ENCODE results near the gene PKN3.

Gene PKN3

DNA sequence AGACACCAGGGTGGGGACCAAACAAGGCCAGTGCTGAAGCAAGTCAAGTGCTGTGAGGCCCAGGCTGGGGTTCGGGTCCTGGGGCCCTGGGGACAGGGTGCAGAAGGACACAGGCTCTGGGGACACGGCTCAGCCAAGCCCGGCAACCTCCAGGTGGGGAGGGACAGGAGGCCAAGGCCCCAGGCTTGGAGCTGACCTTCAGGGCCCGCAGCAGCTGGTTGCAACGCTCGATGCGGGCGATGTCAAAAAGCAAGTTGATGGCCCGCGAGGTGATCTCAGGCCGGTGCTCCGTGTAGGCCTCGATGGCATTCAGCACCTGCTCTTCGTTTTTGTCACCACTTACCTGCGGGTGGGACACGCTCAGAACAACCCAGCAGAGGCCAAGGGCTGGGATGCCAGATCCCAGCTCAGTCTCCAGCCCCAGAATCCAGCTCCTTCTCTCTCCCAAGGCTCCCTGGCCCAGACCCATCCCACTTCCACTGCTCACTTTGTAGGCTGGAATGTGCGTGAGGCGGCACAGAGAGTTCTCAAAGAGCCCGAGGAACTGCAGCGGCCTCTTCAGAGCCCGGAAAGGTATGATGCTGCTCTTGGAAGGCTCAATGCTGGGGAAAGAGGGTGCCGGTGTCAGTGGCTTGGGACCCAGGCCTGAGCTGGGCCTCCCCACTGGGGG, 48.8 kb downstream of the PKN3 start:
- DNase-seq = no peak

DNA sequence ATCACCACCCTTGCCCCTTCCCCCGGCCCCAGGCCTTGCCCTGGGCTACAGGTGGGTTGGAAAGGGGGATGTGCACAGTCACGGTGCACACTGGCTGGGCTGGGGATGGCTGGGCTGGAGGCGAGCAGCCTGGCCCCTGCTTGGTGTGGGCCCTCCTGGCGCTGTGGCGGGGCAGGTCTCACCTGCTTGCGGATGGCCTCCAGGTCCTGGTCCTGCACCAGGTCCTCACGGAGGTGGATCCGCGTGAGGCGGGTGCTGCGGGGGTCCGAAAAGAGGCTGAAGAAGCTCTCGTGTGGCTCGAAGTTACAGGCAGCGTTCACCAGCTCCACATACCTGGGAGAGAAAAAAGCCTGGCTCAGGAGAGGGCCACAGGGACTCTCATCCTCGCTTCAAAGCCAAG, 51.3 kb downstream of the PKN3 start:
- no peak for DNase-seq

DNA sequence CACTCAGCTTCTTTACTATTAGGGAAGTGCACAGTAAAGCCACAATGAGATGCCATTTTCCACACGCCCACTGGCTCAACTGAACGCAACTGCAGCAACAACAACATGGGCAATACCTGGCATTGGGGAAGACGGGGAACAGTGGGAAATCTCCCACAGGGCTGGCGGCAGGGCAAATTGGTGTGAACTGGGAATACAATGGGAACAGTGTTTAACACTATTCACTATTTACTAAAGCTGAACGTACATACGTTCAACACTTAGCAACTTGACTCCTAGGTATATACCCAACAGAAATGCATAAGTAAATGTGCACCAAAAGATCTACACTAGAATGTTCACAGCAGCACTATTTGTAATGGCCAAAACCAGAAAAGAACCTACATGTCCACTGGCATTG, 55.3 kb downstream of the PKN3 start:
- DNase-seq = no peak

DNA sequence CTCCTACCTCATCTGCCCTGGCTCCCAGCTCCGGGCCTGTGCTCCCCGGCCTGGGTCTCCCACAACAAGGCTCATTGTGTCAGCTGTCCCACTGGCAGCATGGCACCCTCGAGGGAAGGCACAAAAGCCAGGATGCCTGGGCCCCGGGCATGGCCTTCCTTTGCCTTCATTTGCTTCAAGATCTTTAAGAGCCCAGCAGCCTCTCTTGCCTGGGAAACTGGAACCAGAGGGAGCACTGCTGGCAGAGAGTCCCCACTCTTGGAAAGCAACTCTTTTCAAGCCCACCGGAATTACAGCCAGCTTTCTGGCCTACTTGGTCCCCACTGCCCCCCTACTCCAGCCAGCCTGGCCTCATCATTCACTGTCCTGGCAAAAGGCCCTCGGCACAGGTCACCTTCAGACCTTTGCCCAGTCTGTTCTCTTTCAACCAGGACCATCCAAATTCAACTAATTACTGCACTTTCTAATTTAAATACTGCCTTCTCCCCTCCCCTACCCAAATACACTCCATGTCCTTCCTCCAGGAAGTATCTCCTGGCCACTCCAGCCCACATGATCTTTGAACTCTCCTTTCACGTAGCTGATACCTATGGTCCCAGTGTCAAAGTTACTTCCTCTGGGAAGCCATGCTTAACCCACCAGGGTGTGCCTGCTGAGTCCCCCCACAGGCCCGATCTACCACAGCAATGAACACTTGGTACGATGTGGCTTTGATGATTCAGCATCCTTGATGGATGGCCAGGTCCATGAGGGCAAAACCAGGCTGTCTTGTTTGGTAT, 60.6 kb downstream of the PKN3 start:
- no peak for DNase-seq

DNA sequence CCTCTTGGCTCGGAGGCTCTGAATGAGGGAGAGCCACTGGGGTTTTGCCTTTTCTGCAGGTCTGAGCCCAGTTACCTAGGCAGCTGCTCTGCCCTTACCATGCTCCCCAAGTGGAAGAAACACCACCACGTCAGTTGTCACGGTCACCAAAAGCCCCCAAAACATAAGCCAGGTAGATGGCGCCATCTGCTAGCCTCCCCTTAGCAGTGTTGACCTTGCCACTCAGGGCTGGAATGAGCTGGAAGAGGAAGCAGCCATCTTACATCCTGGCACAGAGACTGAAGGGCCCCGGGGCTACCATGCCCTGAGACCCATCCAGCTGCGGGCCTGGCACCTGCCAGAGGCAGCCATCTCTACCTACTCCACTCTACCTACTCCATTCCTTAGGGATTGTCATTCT, 62.1 kb downstream of the PKN3 start:
- DNase-seq = no peak

DNA sequence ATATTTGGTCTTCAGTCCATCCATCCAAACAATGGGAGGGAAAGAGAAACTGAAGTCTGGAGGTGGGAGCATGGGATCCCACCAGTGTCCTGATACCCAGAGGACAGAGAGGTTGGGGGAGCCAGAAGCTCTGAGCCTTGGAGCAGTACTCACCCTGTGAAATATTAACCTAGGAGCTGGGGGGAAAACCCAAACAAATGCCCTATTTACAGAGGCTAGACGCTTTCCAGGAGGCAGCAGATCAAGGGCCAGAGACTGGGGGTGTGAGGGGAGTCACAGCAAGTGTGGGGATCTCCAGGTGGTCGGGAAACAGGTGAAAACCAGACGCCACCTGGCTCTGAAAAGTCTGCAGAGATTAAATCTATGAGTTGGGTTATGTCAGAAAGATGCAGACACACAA, 63.2 kb downstream of the PKN3 start:
- DNase-seq = no peak

DNA sequence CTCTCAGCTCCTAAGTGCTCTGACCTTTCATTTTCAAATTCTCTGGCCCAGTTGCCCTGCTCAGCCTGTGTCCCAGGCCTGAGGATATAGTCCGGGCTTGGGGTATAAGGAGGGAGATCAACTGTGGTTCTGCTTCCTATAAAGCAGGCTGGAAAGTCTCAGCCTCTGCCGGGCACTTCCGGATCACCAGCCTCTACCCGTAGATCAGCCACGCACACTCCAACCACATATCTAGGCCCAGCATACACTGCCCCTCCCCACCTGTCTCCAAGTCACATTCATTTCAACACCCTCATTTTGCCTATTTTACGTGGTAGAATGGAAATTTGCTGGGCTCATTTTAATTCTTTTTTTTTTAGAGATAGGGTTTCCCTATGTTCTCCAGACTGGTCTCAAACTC, 66.3 kb downstream of the PKN3 start:
- DNase-seq = no peak

All from stimulated activated naive CD4-positive, alpha-beta T cell (primary cell).